ENCODE measurements around the gene C10orf90.

Gene C10orf90

GRCh38 chr10:126670056-126670894 is at the start of gene C10orf90:
TSS of gene C10orf90 (minus strand) at chr10:126670693. CDS start at chr10:126670480, 213 bp downstream.
- no peak for DNase-seq

- DNase-seq = no peak
These were observed 45.9 kb upstream of the C10orf90 start for GRCh38 chr10:126716366-126716765.

GRCh38 chr10:126713594-126713993 is 43.1 kb upstream of the C10orf90 start:
- no peak for DNase-seq

- no peak for DNase-seq
These were observed 42.2 kb upstream of the C10orf90 start for GRCh38 chr10:126712681-126713080.

- DNase-seq = no peak
These were observed 35.6 kb upstream of the C10orf90 start for GRCh38 chr10:126705951-126706565.

GRCh38 chr10:126705131-126705530 is 34.6 kb upstream of the C10orf90 start:
- no peak for DNase-seq

- DNase-seq = no peak
These were observed 34.2 kb upstream of the C10orf90 start for GRCh38 chr10:126704649-126705048.

- DNase-seq = no peak
These were observed 31.7 kb upstream of the C10orf90 start for GRCh38 chr10:126702181-126702580.

- DNase-seq = no peak
These were observed 31.0 kb upstream of the C10orf90 start for GRCh38 chr10:126701526-126701925.

- DNase-seq = no peak
These were observed 26.2 kb upstream of the C10orf90 start for GRCh38 chr10:126696684-126697083.

- DNase-seq = no peak
These were observed 21.0 kb upstream of the C10orf90 start for GRCh38 chr10:126691456-126691855.

- no peak for DNase-seq
These were observed 20.0 kb upstream of the C10orf90 start for GRCh38 chr10:126690534-126690933.

GRCh38 chr10:126689461-126689994 is 19.0 kb upstream of the C10orf90 start:
- DNase-seq = no peak

GRCh38 chr10:126687121-126687606 is 16.7 kb upstream of the C10orf90 start:
- DNase-seq = no peak

- DNase-seq = no peak
These were observed 16.2 kb upstream of the C10orf90 start for GRCh38 chr10:126686719-126687118.

- DNase-seq = no peak
These were observed 15.8 kb upstream of the C10orf90 start for GRCh38 chr10:126686268-126686667.

- DNase-seq = no peak
These were observed 15.3 kb upstream of the C10orf90 start for GRCh38 chr10:126685756-126686155.

- DNase-seq = no peak
These were observed 13.8 kb upstream of the C10orf90 start for GRCh38 chr10:126684171-126684745.

- DNase-seq = no peak
These were observed 13.0 kb upstream of the C10orf90 start for GRCh38 chr10:126683466-126683865.

- no peak for DNase-seq
These were observed 5.4 kb upstream of the C10orf90 start for GRCh38 chr10:126675656-126676438.

GRCh38 chr10:126674741-126675515 is 4.4 kb upstream of the C10orf90 start:
- DNase-seq = no peak

GRCh38 chr10:126673565-126673964 is 3.1 kb upstream of the C10orf90 start:
- no peak for DNase-seq

Measured in NCI-H187 (cell line).